NCI-H2196 (cell line): Measurements from ENCODE around the gene TEP1.
"Not testable (repeated sequence)": the region's sequence is repeated elsewhere in the genome, so short reads cannot be mapped to it uniquely, and the experiment has no call there.

Experiments
- DNase-seq: peaks from one replicate; lab custom pipeline; 2025; ENCODE audit not compliant: unreplicated experiment; lab: John Stamatoyannopoulos, UW

Gene TEP1

GRCh38 chr14:20412876-20413743 is at the start of gene TEP1:
Gene TEP1 (minus strand): TSS chr14:20413501. CDS start chr14:20408439, 5,062 bp downstream.
- peak; percentile 80 for DNase-seq

GRCh38 chr14:20461225-20462141 is 48.2 kb upstream of the TEP1 start, which contains the start of gene PIP4P1:
Gene PIP4P1 (minus strand): TSS chr14:20461434. CDS start chr14:20461325, 109 bp downstream.
- peak; percentile 100 for DNase-seq

GRCh38 chr14:20460458-20461224 is 47.3 kb upstream of the TEP1 start:
- DNase-seq: peak; percentile 58

- no peak for DNase-seq
These were observed 44.9 kb upstream of the TEP1 start for GRCh38 chr14:20458031-20458789.

- no peak for DNase-seq
These were observed 43.7 kb upstream of the TEP1 start for GRCh38 chr14:20456971-20457370.

GRCh38 chr14:20455355-20456300 is 42.3 kb upstream of the TEP1 start:
- peak; percentile 90 for DNase-seq

GRCh38 chr14:20454516-20455354 is 41.4 kb upstream of the TEP1 start, which contains the start of the genes APEX1 and OSGEP:
Gene APEX1 (plus strand): TSS chr14:20455226. CDS start chr14:20455646, 420 bp downstream.
Gene OSGEP (minus strand): TSS chr14:20454812. CDS start chr14:20454683, 129 bp downstream.
- peak; percentile 99 for DNase-seq

GRCh38 chr14:20452831-20453230 is 39.5 kb upstream of the TEP1 start:
- DNase-seq: not testable (repeated sequence)

GRCh38 chr14:20446889-20447288 is 33.6 kb upstream of the TEP1 start:
- DNase-seq: no peak

GRCh38 chr14:20443650-20444049 is 30.3 kb upstream of the TEP1 start:
- DNase-seq: not testable (repeated sequence)

GRCh38 chr14:20441461-20441860 is 28.2 kb upstream of the TEP1 start:
- no peak for DNase-seq

GRCh38 chr14:20440882-20441281 is 27.6 kb upstream of the TEP1 start:
- no peak for DNase-seq

GRCh38 chr14:20440465-20440864 is 27.2 kb upstream of the TEP1 start:
- DNase-seq: no peak

- no peak for DNase-seq
These were observed 25.4 kb upstream of the TEP1 start for GRCh38 chr14:20438664-20439063.

- no peak for DNase-seq
These were observed 23.1 kb upstream of the TEP1 start for GRCh38 chr14:20436363-20436755.

GRCh38 chr14:20435582-20436362 is 22.5 kb upstream of the TEP1 start, which contains the start of gene KLHL33:
Gene KLHL33 (minus strand): TSS chr14:20436166. CDS start chr14:20435811, 355 bp downstream.
- DNase-seq: peak; percentile 21
